Vagina (tissue), 2 donors: ENCODE data around the gene CDCA7L. TPM values are rescaled to one million over a fixed set of nuclear protein-coding genes. Genes with fewer than 3 reads are reported as not detected.
"Not testable (repeated sequence)": the region's sequence is repeated elsewhere in the genome, so short reads cannot be mapped to it uniquely, and the experiment has no call there.

Experiments
- DNase-seq, 2 donors: peaks; one replicate each; pipeline ENCODE4 v3.0.0-alpha.2; 2017; ENCODE audit errors: extremely low spot score in 2 of 2
- H3K27ac ChIP-seq: fragments of 200-600 bp; sonication (generic); one replicate; pipeline ENCODE4 v1.5.1; 2019
- H3K27me3 ChIP-seq: fragments of 200-600 bp; sonication (generic); one replicate; pipeline ENCODE4 v1.5.1; 2019
- H3K36me3 ChIP-seq, 2 donors: fragments of 200-600 bp; sonication (generic); one replicate each; pipeline ENCODE4 v1.5.1; 2017 to 2019
- H3K4me1 ChIP-seq: fragments of 200-600 bp; sonication (generic); one replicate; pipeline ENCODE4 v1.5.1; 2019
- H3K4me3 ChIP-seq, 2 donors: fragments of 200-600 bp; sonication (generic); 1 replicate in 1 of 2; 2 replicates in 1 of 2; pipeline ENCODE4 v1.5.1; 2016 to 2019
- H3K9me3 ChIP-seq: fragments of 200-600 bp; sonication (generic); one replicate; pipeline ENCODE4 v1.5.1; 2019
- CTCF ChIP-seq, 3 experiments: fragments of 450-650 bp in 2 of 3; fragments of 200-600 bp in 1 of 3; sonication (generic) in 1 of 3; IDR thresholded peaks; one replicate each; pipeline ENCODE4 v1.5.1; 2017 to 2019; ENCODE audit warnings: antibody characterized with exemption in 3 of 3, mild to moderate bottlenecking in 2 of 3, moderate library complexity in 2 of 3
- POLR2A ChIP-seq, 2 donors: fragments of 450-650 bp; IDR thresholded peaks; one replicate each; pipeline ENCODE4 v1.6.1; 2017; ENCODE audit warnings: antibody characterized with exemption in 2 of 2, mild to moderate bottlenecking in 2 of 2, moderate library complexity in 2 of 2
- POLR2AphosphoS5 ChIP-seq, 2 donors: sonication (generic); formaldehyde crosslinking; IDR thresholded peaks; one replicate each; pipeline ENCODE4 v1.9.0; 2017; ENCODE audit warnings: antibody characterized with exemption in 2 of 2, mild to moderate bottlenecking in 2 of 2, low read depth in 1 of 2; ENCODE audit not compliant: insufficient read depth in 1 of 2
- intact Hi-C: fragments of 100-400 bp; cut with DNase I; formaldehyde crosslinking; loops from one replicate; pipeline ENCODE4 v1.15.1; 2023
- total RNA-seq: library from RNA; depleted of rRNA; stranded (reverse); fragments of >200 nt; gene quantifications from one replicate; pipeline ENCODE4 v1.2.3, GENCODE V29; 2016

The CDCA7L gene
- total RNA-seq, 1 donor from 2014 or later: 44.0 TPM

GRCh38 chr7:21939858-21940372, 5.8 kb downstream of the CDCA7L start:
- peaks cover 41% of the 10 kb centered on the region for H3K4me1 ChIP-seq
- no peaks in the 10 kb centered on the region for H3K27me3 ChIP-seq
- H3K27ac ChIP-seq: no peak overlapping the region
- H3K36me3 ChIP-seq: no peaks in the 10 kb centered on the region
- no peak for DNase-seq
- H3K9me3 ChIP-seq: no peaks in the 10 kb centered on the region
- no peak overlapping the region for H3K4me3 ChIP-seq
- intact Hi-C loops: no loop called here
- TF ChIP-seq CTCF (IDR thresholded peaks at IDR 0.05) (no peak), POLR2AphosphoS5 (IDR thresholded peaks at IDR 0.05; ENCODE audit: insufficient read depth in 1 of 2, low read depth in 1 of 2) (no peak), POLR2A (IDR thresholded peaks at IDR 0.05) (no peak)

- peaks cover 36% of the 10 kb centered on the region for H3K4me1 ChIP-seq
- no peaks in the 10 kb centered on the region for H3K36me3 ChIP-seq
- no peaks in the 10 kb centered on the region for H3K9me3 ChIP-seq
- DNase-seq: no peak
- no peak overlapping the region for H3K4me3 ChIP-seq
- TF ChIP-seq POLR2AphosphoS5 (IDR thresholded peaks at IDR 0.05; ENCODE audit: insufficient read depth in 1 of 2, low read depth in 1 of 2): no peak
- no peak for TF ChIP-seq POLR2A (IDR thresholded peaks at IDR 0.05)
- TF ChIP-seq CTCF (IDR thresholded peaks at IDR 0.05): no peak
- no peaks in the 10 kb centered on the region for H3K27me3 ChIP-seq
- intact Hi-C loops: no loop called here
- H3K27ac ChIP-seq: no peak overlapping the region
These were observed 6.4 kb downstream of the CDCA7L start for GRCh38 chr7:21939136-21939857.

- Histone ChIP-seq H3K4me3 (no peak overlapping the region), H3K36me3 (no peaks in the 10 kb centered on the region), H3K9me3 (no peaks in the 10 kb centered on the region), H3K4me1 (peaks cover 28% of the 10 kb centered on the region), H3K27ac (no peak overlapping the region), H3K27me3 (no peaks in the 10 kb centered on the region)
- DNase-seq: no peak
- intact Hi-C loops: no loop called here
- TF ChIP-seq POLR2AphosphoS5 (IDR thresholded peaks at IDR 0.05; ENCODE audit: insufficient read depth in 1 of 2, low read depth in 1 of 2): no peak
- no peak for TF ChIP-seq POLR2A (IDR thresholded peaks at IDR 0.05)
- TF ChIP-seq CTCF (IDR thresholded peaks at IDR 0.05): no peak
These were observed 7.2 kb downstream of the CDCA7L start for GRCh38 chr7:21938463-21938862.

GRCh38 chr7:21934808-21935207, 10.9 kb downstream of the CDCA7L start:
- no peaks in the 10 kb centered on the region for H3K4me1 ChIP-seq
- no peaks in the 10 kb centered on the region for H3K27me3 ChIP-seq
- no peak for DNase-seq
- H3K36me3 ChIP-seq: no peaks in the 10 kb centered on the region
- intact Hi-C loops: no loop called here
- H3K27ac ChIP-seq: no peak overlapping the region
- H3K9me3 ChIP-seq: no peaks in the 10 kb centered on the region
- no peak overlapping the region for H3K4me3 ChIP-seq
- TF ChIP-seq POLR2AphosphoS5 (IDR thresholded peaks at IDR 0.05; ENCODE audit: insufficient read depth in 1 of 2, low read depth in 1 of 2): no peak
- TF ChIP-seq POLR2A (IDR thresholded peaks at IDR 0.05): no peak
- TF ChIP-seq CTCF (IDR thresholded peaks at IDR 0.05): no peak

- H3K4me1 ChIP-seq, H3K27me3 ChIP-seq, DNase-seq, H3K4me3 ChIP-seq, intact Hi-C loops, H3K27ac ChIP-seq, H3K36me3 ChIP-seq, H3K9me3 ChIP-seq: not testable (repeated sequence)
These were observed 12.4 kb downstream of the CDCA7L start for GRCh38 chr7:21933293-21933692.
